ENCODE measurements around the gene RNU6-9.
"Not testable (repeated sequence)": the region's sequence is repeated elsewhere in the genome, so short reads cannot be mapped to it uniquely, and the experiment has no call there.

Gene RNU6-9

GRCh38 chr19:889662-890295, 3.5 kb upstream of the RNU6-9 start:
- TF ChIP-seq, protein P1, sequence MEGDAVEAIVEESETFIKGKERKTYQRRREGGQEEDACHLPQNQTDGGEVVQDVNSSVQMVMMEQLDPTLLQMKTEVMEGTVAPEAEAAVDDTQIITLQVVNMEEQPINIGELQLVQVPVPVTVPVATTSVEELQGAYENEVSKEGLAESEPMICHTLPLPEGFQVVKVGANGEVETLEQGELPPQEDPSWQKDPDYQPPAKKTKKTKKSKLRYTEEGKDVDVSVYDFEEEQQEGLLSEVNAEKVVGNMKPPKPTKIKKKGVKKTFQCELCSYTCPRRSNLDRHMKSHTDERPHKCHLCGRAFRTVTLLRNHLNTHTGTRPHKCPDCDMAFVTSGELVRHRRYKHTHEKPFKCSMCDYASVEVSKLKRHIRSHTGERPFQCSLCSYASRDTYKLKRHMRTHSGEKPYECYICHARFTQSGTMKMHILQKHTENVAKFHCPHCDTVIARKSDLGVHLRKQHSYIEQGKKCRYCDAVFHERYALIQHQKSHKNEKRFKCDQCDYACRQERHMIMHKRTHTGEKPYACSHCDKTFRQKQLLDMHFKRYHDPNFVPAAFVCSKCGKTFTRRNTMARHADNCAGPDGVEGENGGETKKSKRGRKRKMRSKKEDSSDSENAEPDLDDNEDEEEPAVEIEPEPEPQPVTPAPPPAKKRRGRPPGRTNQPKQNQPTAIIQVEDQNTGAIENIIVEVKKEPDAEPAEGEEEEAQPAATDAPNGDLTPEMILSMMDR (IDR thresholded peaks at IDR 0.05; ENCODE audit: insufficient read depth, low read length, missing control alignments), result no peak
- no peak for DNase-seq (ENCODE audit: low read depth, low spot score)
- H3K4me3 ChIP-seq (ENCODE audit: low read depth, low read length), result no peak overlapping the region
- ChIA-PET CTCF (no interaction called here), POLR2A (no interaction called here)

DNA sequence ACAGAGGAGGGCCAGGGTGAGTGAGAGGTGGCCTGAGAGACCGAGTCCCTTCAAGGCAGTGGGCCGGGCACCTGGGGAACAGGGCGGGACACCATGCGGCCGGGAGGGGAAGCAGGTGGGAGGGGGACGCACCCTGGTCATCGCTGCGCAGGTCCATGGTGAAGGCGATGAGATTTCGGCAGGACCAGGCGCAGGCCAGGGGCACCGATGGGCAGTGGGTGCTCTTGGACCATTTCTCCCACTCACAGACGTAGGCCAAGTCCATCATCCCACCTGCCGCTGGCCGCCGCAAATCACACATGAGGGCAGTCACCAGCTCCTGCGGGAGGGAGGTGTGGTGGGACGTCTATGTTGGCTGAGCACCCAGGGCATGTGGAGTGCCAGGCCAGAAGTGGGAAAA, 2.5 kb upstream of the RNU6-9 start:
- H3K4me3 ChIP-seq (ENCODE audit: low read depth, low read length), result no peak overlapping the region
- ChIA-PET POLR2A (no interaction called here), CTCF (no interaction called here)
- TF ChIP-seq, protein P1 (IDR thresholded peaks at IDR 0.05; ENCODE audit: insufficient read depth, low read length, missing control alignments), result no peak
- DNase-seq (ENCODE audit: low read depth, low spot score), result no peak

DNA sequence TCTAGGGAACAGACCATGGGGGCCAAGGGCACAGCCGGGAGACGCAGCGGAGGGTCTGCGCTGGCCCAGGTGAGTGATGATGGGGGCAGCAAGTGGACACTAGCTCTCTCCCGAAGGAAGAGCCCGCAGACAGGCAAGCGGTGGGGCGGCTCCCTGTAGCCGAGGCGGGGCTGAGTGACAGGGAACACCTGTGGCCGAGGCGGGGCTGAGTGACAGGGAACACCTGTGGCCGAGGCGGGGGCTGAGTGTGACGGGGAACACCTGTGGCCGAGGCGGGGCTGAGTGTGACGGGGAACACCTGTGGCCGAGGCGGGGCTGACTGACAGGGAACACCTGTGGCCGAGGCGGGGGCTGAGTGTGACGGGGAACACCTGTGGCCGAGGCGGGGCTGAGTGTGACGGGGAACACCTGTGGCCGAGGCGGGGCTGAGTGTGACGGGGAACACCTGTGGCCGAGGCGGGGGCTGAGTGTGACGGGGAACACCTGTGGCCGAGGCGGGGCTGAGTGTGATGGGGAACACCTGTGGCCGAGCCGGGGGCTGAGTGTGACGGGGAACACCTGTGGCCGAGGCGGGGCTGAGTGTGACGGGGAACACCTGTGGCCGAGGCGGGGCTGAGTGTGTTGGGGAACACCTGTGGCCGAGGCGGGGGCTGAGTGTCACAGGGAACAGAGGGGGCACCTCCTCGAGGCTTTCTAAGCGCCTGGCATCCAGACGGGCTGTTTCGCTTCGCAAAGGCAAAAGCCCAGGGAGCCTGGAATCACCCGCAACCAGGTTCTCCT, 1.7 kb upstream of the RNU6-9 start:
- CTCF ChIA-PET, result interaction anchor here (1.5 kb wide), 1 partner anchor 16 kb away, joined by 3 read pairs; no protein-coding TSS in a partner anchor
- POLR2A ChIA-PET, result interaction anchor here (2.1 kb wide), 1 partner anchor 13 kb away, joined by 7 read pairs; no protein-coding TSS in a partner anchor
- DNase-seq (ENCODE audit: low read depth, low spot score), result not testable (repeated sequence)
- peak overlapping the region; percentile 80 for H3K4me3 ChIP-seq (ENCODE audit: low read depth, low read length)

DNA sequence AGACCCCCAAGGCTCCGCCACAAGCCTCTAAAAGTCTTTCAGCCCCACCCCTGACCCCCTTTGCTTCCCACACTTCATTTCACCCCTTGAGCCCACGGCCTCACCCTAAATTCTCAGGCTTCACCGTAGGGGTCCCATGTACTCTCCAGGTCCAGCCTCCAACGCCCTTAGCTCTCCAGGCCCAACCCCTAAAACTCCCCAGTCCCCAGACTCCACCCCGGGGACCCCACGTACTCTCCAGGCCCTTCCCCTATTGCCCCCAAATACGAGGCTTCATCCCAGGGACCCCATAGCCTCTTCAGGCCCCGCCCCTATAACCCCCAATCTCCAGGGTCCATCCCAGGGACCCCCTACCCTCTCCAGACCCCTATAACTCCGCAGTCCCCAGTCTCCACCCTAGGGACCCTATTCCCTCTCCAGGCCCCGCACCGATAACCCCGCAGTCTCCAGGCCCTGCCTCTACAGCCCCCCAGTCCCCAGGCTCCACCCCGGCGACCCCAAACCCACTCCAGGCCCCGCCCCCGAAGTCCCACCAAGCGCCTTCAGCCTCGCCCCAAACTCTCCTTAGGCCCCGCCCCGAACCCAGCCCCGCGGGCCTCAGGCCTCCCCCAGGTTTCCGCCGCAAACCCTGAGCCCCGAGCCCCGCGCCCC, 916 bp upstream of the RNU6-9 start:
- POLR2A ChIA-PET, result interaction anchor here (2.1 kb wide), 1 partner anchor 13 kb away, joined by 7 read pairs; no protein-coding TSS in a partner anchor
- no peak for DNase-seq (ENCODE audit: low read depth, low spot score)
- CTCF ChIA-PET, result interaction anchor here (1.0 to 1.8 kb wide), 3 partner anchors 15 to 36 kb away, joined by 3 to 8 read pairs (median 3); no protein-coding TSS in a partner anchor
- H3K4me3 ChIP-seq (ENCODE audit: low read depth, low read length), result peak overlapping the region; percentile 80
- TF ChIP-seq, protein P1 (IDR thresholded peaks at IDR 0.05; ENCODE audit: insufficient read depth, low read length, missing control alignments), result no peak

DNA sequence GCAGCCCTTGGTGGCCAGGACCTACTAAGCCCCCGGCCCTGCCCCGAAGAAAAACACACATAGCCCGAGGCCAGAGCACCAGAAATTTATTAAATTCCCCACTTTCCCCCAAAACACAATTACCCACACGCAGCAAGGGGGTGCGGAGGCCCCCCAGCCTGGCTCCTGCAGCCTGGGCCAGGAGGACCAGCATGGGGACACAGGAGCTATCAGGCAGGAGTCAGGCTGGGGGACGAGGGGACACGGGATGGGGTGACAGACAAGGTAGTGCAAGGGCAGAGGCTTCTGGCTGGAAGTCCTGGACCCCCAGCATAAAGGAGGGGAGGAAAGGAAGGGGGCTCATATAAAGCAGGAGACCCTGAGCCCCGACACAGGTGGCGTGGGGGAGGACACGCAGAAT, 3.1 kb downstream of the RNU6-9 start:
- ChIA-PET CTCF (interaction anchor here (1.2 to 1.3 kb wide), 2 partner anchors 17 to 88 kb away, joined by 3 to 4 read pairs; partner anchors contain the start of gene WDR18), POLR2A (no interaction called here)
- H3K4me3 ChIP-seq (ENCODE audit: low read depth, low read length), result no peak overlapping the region
- TF ChIP-seq, protein P1 (IDR thresholded peaks at IDR 0.05; ENCODE audit: insufficient read depth, low read length, missing control alignments), result no peak
- no peak for DNase-seq (ENCODE audit: low read depth, low spot score)

DNA sequence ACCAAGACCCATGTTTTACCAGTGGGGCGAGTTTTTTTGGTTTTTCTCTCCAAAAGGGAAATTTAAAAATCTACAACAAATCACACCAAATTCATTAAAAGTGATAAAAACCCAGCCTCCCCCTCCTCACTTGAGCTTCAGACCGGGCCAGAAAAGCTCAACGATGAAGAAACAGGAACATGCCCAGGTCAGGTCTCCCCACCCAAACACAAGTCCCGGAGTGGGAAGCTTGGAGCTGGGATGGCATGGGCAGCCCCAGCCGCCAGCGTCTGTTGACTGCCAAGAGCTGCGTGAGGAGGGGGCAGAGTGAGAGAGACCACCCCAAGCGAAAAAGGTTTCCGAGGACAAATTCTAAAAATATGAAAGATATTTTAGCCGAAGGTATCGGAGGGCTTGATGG, 3.7 kb downstream of the RNU6-9 start:
- no peak overlapping the region for H3K4me3 ChIP-seq (ENCODE audit: low read depth, low read length)
- CTCF ChIA-PET, result interaction anchor here (1.2 to 1.3 kb wide), 3 partner anchors 18 to 87 kb away, joined by 3 to 4 read pairs (median 3); partner anchors contain the start of gene WDR18
- TF ChIP-seq, protein P1 (IDR thresholded peaks at IDR 0.05; ENCODE audit: insufficient read depth, low read length, missing control alignments), result no peak
- POLR2A ChIA-PET, result no interaction called here
- no peak for DNase-seq (ENCODE audit: low read depth, low spot score)

All from AG04449 (cell line).